SK-N-MC (cell line): ENCODE results near the gene ANKRD66.

Experiments used
- DNase-seq: peaks from one replicate; pipeline ENCODE4 v3.0.0-alpha.2; 2011; ENCODE audit warnings: low read depth, low spot score
- H3K27ac ChIP-seq: fragments of 200-600 bp; sonication (generic); 2 replicates; pipeline ENCODE4 v1.5.1; 2016; ENCODE audit warnings: mixed run types
- H3K36me3 ChIP-seq: fragments of 200-600 bp; sonication (generic); 2 replicates; pipeline ENCODE4 v1.6.1; 2017; ENCODE audit warnings: antibody characterized with exemption, low read length, mixed read lengths; ENCODE audit not compliant: insufficient read depth
- H3K4me3 ChIP-seq: fragments of 200-600 bp; sonication (generic); 2 replicates; pipeline ENCODE4 v1.5.1; 2016
- H3K9ac ChIP-seq: fragments of 200-600 bp; sonication (generic); 2 replicates; pipeline ENCODE4 v1.8.0; 2017; ENCODE audit warnings: mixed run types, mixed read lengths; ENCODE audit not compliant: insufficient read length
- H3K9me3 ChIP-seq: fragments of 200-600 bp; sonication (generic); 2 replicates; pipeline ENCODE4 v1.6.1; 2017; ENCODE audit warnings: low read depth, mild to moderate bottlenecking, antibody characterized with exemption, low read length, moderate library complexity, mixed read lengths
- EZH2 ChIP-seq: fragments of 200-600 bp; sonication (generic); IDR thresholded peaks from one replicate; pipeline ENCODE4 v1.6.1; 2017; ENCODE audit warnings: antibody characterized with exemption
- FOXP2 ChIP-seq: optimal IDR thresholded peaks from 2 replicates; pipeline ENCODE3; 2011; ENCODE audit warnings: mild to moderate bottlenecking, moderate library complexity; ENCODE audit not compliant: insufficient read depth; ENCODE audit errors: extremely low read length, control extremely low read depth
- POLR2AphosphoS5 ChIP-seq: IDR thresholded peaks from 2 replicates; pipeline ENCODE4 v1.6.1; 2012; ENCODE audit warnings: mild to moderate bottlenecking, low read depth, low read length, borderline replicate concordance

ANKRD66 gene

DNA sequence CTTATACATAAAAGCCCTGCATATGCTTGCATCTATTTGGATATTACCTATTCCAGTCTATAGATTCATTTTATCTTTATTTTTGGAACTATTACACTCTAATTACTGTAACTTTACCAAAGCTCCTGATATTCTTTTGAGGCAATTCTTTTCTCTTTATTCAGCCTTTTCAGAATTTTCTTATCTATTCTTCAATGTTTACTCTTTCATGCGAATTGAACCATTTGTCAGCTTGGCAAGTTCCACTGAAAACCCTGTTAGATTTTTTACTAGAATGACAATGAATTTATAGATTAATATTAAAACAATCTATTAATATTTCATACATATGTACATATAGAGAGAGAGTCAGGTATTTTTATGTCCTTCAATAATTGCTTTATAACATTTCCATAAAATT is 45.9 kb downstream of the ANKRD66 start:
- no peak overlapping the region for H3K27ac ChIP-seq
- H3K9ac ChIP-seq, result no peak overlapping the region
- DNase-seq, result no peak
- H3K36me3 ChIP-seq, result no peaks in the 10 kb centered on the region
- no peak for TF ChIP-seq EZH2
- no peak for TF ChIP-seq FOXP2
- TF ChIP-seq POLR2AphosphoS5, result no peak
- H3K9me3 ChIP-seq, result no peaks in the 10 kb centered on the region
- H3K4me3 ChIP-seq, result no peak overlapping the region

DNA sequence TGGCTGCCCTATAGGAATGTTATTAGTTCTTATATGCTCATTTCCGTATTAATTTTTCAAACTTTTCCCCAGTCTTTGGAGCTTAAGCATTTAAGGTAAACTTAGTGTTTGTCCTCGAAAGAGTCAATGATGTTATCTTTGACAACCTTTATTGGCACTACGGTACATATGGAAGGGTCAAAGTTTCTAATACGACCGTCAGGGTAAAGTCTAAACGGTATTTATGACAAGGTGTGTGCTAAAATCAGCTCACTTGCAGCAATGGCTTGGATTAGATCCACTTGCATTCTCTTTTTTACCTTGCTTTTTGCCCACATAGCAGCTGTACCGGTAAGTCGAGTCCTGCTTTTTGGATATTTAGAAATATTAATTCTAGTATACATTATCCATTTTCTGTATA is 46.4 kb downstream of the ANKRD66 start, which contains the start of gene MEP1A:
TSS of gene MEP1A (plus strand) at position 252 of the 400 bp plus-strand sequence. CDS start at position 262, 10 bp downstream.
- Histone ChIP-seq H3K9me3 (no peaks in the 10 kb centered on the region), H3K27ac (no peak within 1 kb of the TSS), H3K9ac (no peak within 1 kb of the TSS), H3K36me3 (no peaks in the 10 kb centered on the region), H3K4me3 (no peak within 1 kb of the TSS)
- DNase-seq, result no peak
- no peak for TF ChIP-seq POLR2AphosphoS5
- TF ChIP-seq EZH2, result no peak
- TF ChIP-seq FOXP2, result no peak

DNA sequence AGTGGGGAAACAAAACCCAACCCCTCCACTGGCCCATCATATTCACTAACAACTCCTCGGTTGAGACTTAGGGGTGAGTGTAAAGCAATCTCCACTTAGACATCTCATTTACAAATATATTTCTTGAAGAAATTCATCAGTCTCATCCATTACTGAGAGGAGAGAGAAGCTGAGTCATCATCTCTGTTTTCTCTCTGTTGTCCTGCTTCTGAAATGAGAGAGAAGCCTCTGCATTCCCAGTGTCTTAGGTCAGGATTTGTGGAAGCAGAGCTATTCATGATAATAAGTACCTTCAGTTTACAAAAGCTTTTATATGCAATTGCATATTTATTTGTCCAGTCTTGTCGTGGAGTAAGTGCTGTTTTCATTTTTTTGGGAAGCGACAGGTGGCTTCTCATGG is 47.3 kb downstream of the ANKRD66 start:
- Histone ChIP-seq H3K9me3 (no peaks in the 10 kb centered on the region), H3K9ac (no peak overlapping the region), H3K4me3 (no peak overlapping the region), H3K36me3 (no peaks in the 10 kb centered on the region), H3K27ac (no peak overlapping the region)
- DNase-seq, result no peak
- TF ChIP-seq FOXP2 (no peak), EZH2 (no peak), POLR2AphosphoS5 (no peak)

DNA sequence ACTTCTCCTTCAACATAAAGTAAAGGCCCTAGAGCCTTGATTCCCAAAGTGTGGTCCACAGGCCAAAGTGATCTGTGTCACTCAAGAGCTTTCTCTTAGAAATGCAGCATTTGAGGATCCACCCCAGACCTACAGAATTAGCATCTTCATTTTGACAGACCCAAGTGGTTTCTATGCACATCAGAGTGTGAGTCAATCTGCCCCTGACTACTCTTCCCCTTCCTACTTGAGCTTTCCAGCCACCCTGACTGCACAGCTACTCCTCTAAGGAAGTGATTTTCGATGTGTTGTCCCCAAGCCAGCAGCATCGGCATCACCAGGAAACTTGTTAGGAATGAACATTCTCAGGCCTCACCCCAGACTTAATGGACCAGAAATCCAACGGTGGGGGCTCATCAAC is 49.1 kb downstream of the ANKRD66 start:
- Histone ChIP-seq H3K4me3 (no peak overlapping the region), H3K9me3 (no peaks in the 10 kb centered on the region), H3K9ac (no peak overlapping the region), H3K36me3 (no peaks in the 10 kb centered on the region), H3K27ac (no peak overlapping the region)
- TF ChIP-seq EZH2 (no peak), POLR2AphosphoS5 (no peak), FOXP2 (no peak)
- no peak for DNase-seq

DNA sequence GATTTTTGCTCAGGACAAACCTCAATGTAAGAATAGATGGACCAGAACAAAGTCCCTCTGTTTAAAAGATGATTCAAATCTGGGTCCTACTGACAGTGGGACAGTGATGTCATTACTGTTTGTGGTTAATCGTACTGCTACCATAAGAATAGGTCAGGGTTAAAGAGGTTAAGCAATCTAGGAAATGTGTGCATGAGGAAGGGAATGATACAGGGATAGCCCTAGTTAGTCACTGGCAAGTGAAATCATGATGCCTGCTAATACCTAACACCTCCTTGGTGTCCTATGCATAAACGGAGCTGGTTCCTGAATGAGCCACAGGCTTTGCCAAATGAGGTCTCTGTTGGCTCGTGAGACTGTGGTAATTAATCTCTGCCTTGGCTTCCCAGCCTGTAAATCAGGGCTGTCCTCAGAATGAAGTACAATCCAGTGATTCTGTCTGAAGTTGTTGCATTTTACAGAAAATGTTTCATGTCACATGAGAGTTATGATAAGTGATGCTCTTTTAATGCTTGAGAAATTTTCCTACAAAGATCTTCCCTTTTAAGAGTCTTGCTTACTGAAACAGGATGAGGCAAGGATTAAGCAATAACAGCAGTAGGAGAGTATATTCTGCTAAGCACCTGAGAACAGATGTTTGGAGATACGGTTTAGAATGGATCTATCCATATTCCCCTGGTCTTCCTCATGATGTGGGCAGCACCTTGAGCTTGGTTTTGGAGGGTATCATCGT is 50.3 kb downstream of the ANKRD66 start:
- H3K4me3 ChIP-seq, result no peak overlapping the region
- no peaks in the 10 kb centered on the region for H3K9me3 ChIP-seq
- no peak for DNase-seq
- H3K9ac ChIP-seq, result no peak overlapping the region
- no peak for TF ChIP-seq EZH2
- H3K27ac ChIP-seq, result no peak overlapping the region
- H3K36me3 ChIP-seq, result no peaks in the 10 kb centered on the region

DNA sequence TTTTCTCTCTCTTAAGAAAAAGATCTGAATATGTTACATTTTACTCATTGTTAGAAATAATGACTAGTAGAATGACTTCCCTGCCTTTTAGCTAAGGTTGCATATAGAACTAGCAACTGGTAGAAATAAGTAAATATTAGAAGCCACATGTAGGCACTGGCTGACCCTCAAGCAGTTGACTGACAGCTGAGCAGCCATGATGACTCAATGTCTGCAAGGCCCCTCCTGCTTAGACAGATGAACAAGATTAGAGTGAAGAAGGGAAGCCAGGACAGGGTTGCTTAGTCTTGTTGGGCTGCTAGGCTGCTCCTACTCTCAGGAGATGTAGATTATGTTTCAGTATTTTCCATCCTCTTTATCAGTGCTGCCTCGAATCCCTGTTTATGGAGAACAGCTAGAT is 52.9 kb downstream of the ANKRD66 start:
- Histone ChIP-seq H3K9ac (no peak overlapping the region), H3K9me3 (no peaks in the 10 kb centered on the region), H3K36me3 (no peaks in the 10 kb centered on the region), H3K27ac (no peak overlapping the region), H3K4me3 (no peak overlapping the region)
- no peak for DNase-seq
- no peak for TF ChIP-seq POLR2AphosphoS5
- TF ChIP-seq EZH2, result no peak
- no peak for TF ChIP-seq FOXP2

DNA sequence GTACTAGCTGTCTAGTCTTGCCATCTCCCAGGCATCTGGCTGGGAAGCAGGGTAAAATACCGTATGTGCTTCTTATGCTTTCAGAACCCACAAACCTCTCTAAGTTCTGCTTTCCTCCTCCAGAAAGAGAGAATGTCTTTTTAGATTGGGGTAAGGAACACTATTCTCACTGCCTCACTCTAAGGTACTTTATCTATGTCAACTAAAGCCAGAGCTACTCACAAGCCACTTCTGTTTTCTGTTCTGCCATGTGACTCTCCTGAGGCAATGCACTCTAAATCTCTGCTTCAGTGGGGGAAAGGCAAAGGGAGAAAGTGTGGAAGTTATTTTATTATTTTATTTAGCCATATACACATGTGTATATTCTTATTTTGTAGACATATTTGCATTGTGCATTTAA is 62.1 kb downstream of the ANKRD66 start:
- TF ChIP-seq EZH2 (no peak), POLR2AphosphoS5 (no peak), FOXP2 (no peak)
- no peak for DNase-seq
- no peak overlapping the region for H3K9ac ChIP-seq
- H3K4me3 ChIP-seq, result no peak overlapping the region
- H3K27ac ChIP-seq, result no peak overlapping the region
- no peaks in the 10 kb centered on the region for H3K36me3 ChIP-seq
- H3K9me3 ChIP-seq, result no peaks in the 10 kb centered on the region
